H1 (cell line): Measurements from ENCODE around the gene WDR45B. TPM values are rescaled to one million over a fixed set of nuclear protein-coding genes. Genes with fewer than 3 reads are reported as not detected.

Source experiments
- CTCF ChIA-PET: fragments of 300-600 bp; sonication (Branson Sonifier 250); formaldehyde crosslinking; loops from one replicate; lab custom pipeline; 2021; ENCODE audit not compliant: partially characterized antibody; lab: Charles Lee
- POLR2A ChIA-PET: fragments of 300-600 bp; sonication (Branson Sonifier 250); formaldehyde crosslinking; loops from one replicate; lab custom pipeline; 2021; ENCODE audit warnings: inconsistent platforms; ENCODE audit not compliant: partially characterized antibody; lab: Charles Lee
- DNase-seq, 2 experiments: peaks; one replicate each; pipeline versions ENCODE4 v3.0.0 to v3.0.0-alpha.2; 2010 to 2022; ENCODE audit warnings: low spot score in 2 of 2, low read depth in 1 of 2, mixed read lengths in 1 of 2
- FAIRE-seq: peaks from 2 replicates; lab custom pipeline; 2011; peaks lifted over from hg19 to GRCh38; lab: Jason Lieb, UNC
- H2AFZ ChIP-seq: 2 replicates; pipeline ENCODE4 v1.8.1; 2012; ENCODE audit warnings: low read length, inconsistent platforms
- H2AK5ac ChIP-seq: 2 replicates; pipeline ENCODE4 v1.6.1; 2013; ENCODE audit warnings: low read depth, low read length
- H2BK120ac ChIP-seq: replicated peaks from 2 replicates; pipeline ENCODE3; 2013; ENCODE audit warnings: low read depth, low read length, inconsistent platforms
- H2BK12ac ChIP-seq: 2 replicates; pipeline ENCODE4 v1.6.1; 2013; ENCODE audit warnings: low read depth, low read length
- H2BK15ac ChIP-seq: 2 replicates; pipeline ENCODE4 v1.6.1; 2013; ENCODE audit warnings: low read length
- H2BK20ac ChIP-seq: 2 replicates; pipeline ENCODE4 v1.6.1; 2013; ENCODE audit warnings: low read length
- H2BK5ac ChIP-seq: 2 replicates; pipeline ENCODE4 v1.6.1; 2013; ENCODE audit warnings: low read depth, low read length
- H3K14ac ChIP-seq: 2 replicates; pipeline ENCODE4 v1.6.1; 2013; ENCODE audit warnings: inconsistent platforms; ENCODE audit not compliant: insufficient read length
- H3K18ac ChIP-seq: 2 replicates; pipeline ENCODE4 v1.6.1; 2013; ENCODE audit warnings: low read length; ENCODE audit errors: extremely low read depth
- H3K23ac ChIP-seq: 2 replicates; pipeline ENCODE4 v1.6.1; 2013; ENCODE audit warnings: inconsistent platforms; ENCODE audit not compliant: insufficient read length
- H3K23me2 ChIP-seq: 2 replicates; pipeline ENCODE4 v1.6.1; 2013; ENCODE audit warnings: low read depth, low read length
- H3K27ac ChIP-seq: 2 replicates; pipeline ENCODE4 v1.6.1; 2011; ENCODE audit warnings: low read depth, low read length, inconsistent platforms
- H3K27me3 ChIP-seq, 4 experiments: replicated peaks in 1 of 4; 1 replicate in 1 of 4; 2 replicates in 3 of 4; pipeline versions ENCODE4 v1.6.1 to v1.8.1; 2011 to 2013; ENCODE audit warnings: low read length in 3 of 4, mild to moderate bottlenecking in 3 of 4, inconsistent platforms in 2 of 4, mixed read lengths in 2 of 4, moderate library complexity in 1 of 4; ENCODE audit not compliant: control insufficient read depth in 3 of 4, insufficient read depth in 3 of 4; ENCODE audit errors: extremely low read depth in 1 of 4
- H3K36me3 ChIP-seq, 4 experiments: 2 replicates each; pipeline versions ENCODE4 v1.6.1 to v1.8.1; 2011 to 2013; ENCODE audit warnings: mild to moderate bottlenecking in 4 of 4, low read length in 3 of 4, moderate library complexity in 2 of 4, control low read depth in 1 of 4, inconsistent platforms in 1 of 4; ENCODE audit not compliant: insufficient read depth in 4 of 4, control insufficient read depth in 2 of 4
- H3K4ac ChIP-seq: replicated peaks from 2 replicates; pipeline ENCODE3; 2013; ENCODE audit warnings: low read length, low read depth, mixed read lengths, inconsistent platforms; ENCODE audit not compliant: insufficient read length
- H3K4me1 ChIP-seq, 4 experiments: replicated peaks in 1 of 4; 1 replicate in 1 of 4; 2 replicates in 3 of 4; pipeline versions ENCODE4 v1.6.1 to v1.8.1; 2011 to 2013; ENCODE audit warnings: low read length in 3 of 4, inconsistent platforms in 2 of 4, mixed read lengths in 1 of 4; ENCODE audit not compliant: insufficient read depth in 4 of 4, control insufficient read depth in 3 of 4
- H3K4me2 ChIP-seq, 2 experiments: 2 replicates each; pipeline versions ENCODE4 v1.6.1 to v1.8.1; 2011 to 2013; ENCODE audit warnings: low read depth in 2 of 2, low read length in 2 of 2, control low read depth in 1 of 2, inconsistent platforms in 1 of 2, mild to moderate bottlenecking in 1 of 2; ENCODE audit not compliant: insufficient read depth in 1 of 2
- H3K4me3 ChIP-seq, 4 experiments: fragments of 200-600, 300-600 bp in 1 of 4; sonication (generic), shearing (Covaris generic), sonication (Bioruptor Twin) in 1 of 4; 2 replicates each; pipeline versions ENCODE4 v1.5.1 to v1.8.1; 2011 to 2016; ENCODE audit warnings: low read length in 4 of 4, low read depth in 3 of 4, control low read depth in 2 of 4, inconsistent platforms in 2 of 4, mild to moderate bottlenecking in 2 of 4, mixed read lengths in 1 of 4, moderate library complexity in 1 of 4; ENCODE audit not compliant: insufficient read depth in 2 of 4; ENCODE audit errors: extremely low read depth in 1 of 4
- H3K56ac ChIP-seq: replicated peaks from 2 replicates; pipeline ENCODE3; 2013; ENCODE audit warnings: low read depth, mild to moderate bottlenecking, mixed read lengths, low read length, inconsistent platforms; ENCODE audit not compliant: insufficient read length
- H3K79me1 ChIP-seq: 2 replicates; pipeline ENCODE4 v1.6.1; 2013; ENCODE audit warnings: low read depth, low read length, control low read depth
- H3K79me2 ChIP-seq, 2 experiments: 2 replicates each; pipeline versions ENCODE4 v1.6.1 to v1.8.1; 2012 to 2013; ENCODE audit warnings: low read length in 2 of 2, mild to moderate bottlenecking in 2 of 2, inconsistent platforms in 1 of 2; ENCODE audit not compliant: insufficient read depth in 2 of 2, control insufficient read depth in 1 of 2
- H3K9ac ChIP-seq, 4 experiments: replicated peaks in 1 of 4; 1 replicate in 1 of 4; 2 replicates in 3 of 4; pipeline versions ENCODE4 v1.6.1 to v1.8.1; 2011 to 2013; ENCODE audit warnings: low read depth in 3 of 4, low read length in 3 of 4, control low read depth in 2 of 4, mild to moderate bottlenecking in 2 of 4, moderate library complexity in 2 of 4, inconsistent platforms in 1 of 4; ENCODE audit errors: extremely low read depth in 1 of 4
- H3K9me3 ChIP-seq, 2 experiments: 2 replicates each; pipeline versions ENCODE4 v1.6.1 to v1.8.1; 2012 to 2013; ENCODE audit warnings: mild to moderate bottlenecking in 2 of 2, moderate library complexity in 2 of 2, control low read depth in 1 of 2, inconsistent platforms in 1 of 2, low read depth in 1 of 2, low read length in 1 of 2, mixed read lengths in 1 of 2; ENCODE audit not compliant: insufficient read depth in 2 of 2
- H4K20me1 ChIP-seq, 2 experiments: replicated peaks in 1 of 2; 2 replicates each; pipeline versions ENCODE3 to v1.8.1; 2011 to 2013; ENCODE audit warnings: inconsistent platforms in 2 of 2, low read length in 2 of 2, mild to moderate bottlenecking in 1 of 2; ENCODE audit not compliant: insufficient read depth in 2 of 2, control insufficient read depth in 1 of 2
- H4K5ac ChIP-seq: 2 replicates; pipeline ENCODE4 v1.6.1; 2013; ENCODE audit warnings: low read length, low read depth, mixed read lengths, inconsistent platforms; ENCODE audit not compliant: insufficient read length
- H4K8ac ChIP-seq: 2 replicates; pipeline ENCODE4 v1.8.0; 2013; ENCODE audit warnings: mild to moderate bottlenecking, moderate library complexity, low read length, inconsistent platforms; ENCODE audit not compliant: insufficient read depth; ENCODE audit errors: extremely low read depth
- H4K91ac ChIP-seq: replicated peaks from 2 replicates; pipeline ENCODE3; 2013; ENCODE audit warnings: low read length, mixed read lengths, inconsistent platforms; ENCODE audit not compliant: insufficient read length
- ASH2L ChIP-seq: fragments of 200-600, 300-600 bp; sonication (generic); IDR thresholded peaks from one replicate; pipeline ENCODE4 v1.7.1; 2017; ENCODE audit warnings: low read length
- BRCA1 ChIP-seq: IDR thresholded peaks from 2 replicates; pipeline ENCODE4 v1.6.1; 2012; ENCODE audit warnings: low read depth, low read length, improper control_type of control experiment
- CEBPB ChIP-seq: IDR thresholded peaks from 2 replicates; pipeline ENCODE4 v1.6.1; 2012; ENCODE audit warnings: low read depth, low read length
- CHD2 ChIP-seq: IDR thresholded peaks from 2 replicates; pipeline ENCODE4 v1.6.1; 2012; ENCODE audit warnings: low read length, improper control_type of control experiment
- EGR1 ChIP-seq: IDR thresholded peaks from 2 replicates; pipeline ENCODE4 v1.6.1; 2011; ENCODE audit warnings: low read depth, low read length, borderline replicate concordance
- EZH2 ChIP-seq: fragments of 200-600 bp; sonication (generic); IDR thresholded peaks from 2 replicates; pipeline ENCODE4 v1.7.1; 2012; ENCODE audit warnings: low read depth, mild to moderate bottlenecking, moderate library complexity, low read length, inconsistent platforms; ENCODE audit not compliant: severe bottlenecking
- HDAC2 ChIP-seq, 2 experiments: fragments of 300-600 bp in 1 of 2; sonication (generic) in 1 of 2; IDR thresholded peaks; 2 replicates each; pipeline ENCODE4 v1.6.1; 2011 to 2012; ENCODE audit warnings: low read depth in 2 of 2, low read length in 2 of 2, mild to moderate bottlenecking in 2 of 2, moderate library complexity in 2 of 2, borderline replicate concordance in 1 of 2, inconsistent platforms in 1 of 2
- POLR2AphosphoS5 ChIP-seq: IDR thresholded peaks from 2 replicates; pipeline ENCODE4 v1.6.1; 2011; ENCODE audit warnings: low read depth, low read length
- POU5F1 ChIP-seq: IDR thresholded peaks from 2 replicates; pipeline ENCODE4 v1.6.1; 2011; ENCODE audit warnings: low read depth, mild to moderate bottlenecking, low read length, moderate library complexity
- SIRT6 ChIP-seq: IDR thresholded peaks from one replicate; pipeline ENCODE4 v1.7.1; 2012; ENCODE audit warnings: low read length, inconsistent platforms
- SRF ChIP-seq: IDR thresholded peaks from 2 replicates; pipeline ENCODE4 v1.6.1; 2011; ENCODE audit warnings: mild to moderate bottlenecking, low read depth, low read length, moderate library complexity
- YY1 ChIP-seq: IDR thresholded peaks from 2 replicates; pipeline ENCODE4 v1.6.1; 2011; ENCODE audit warnings: low read depth, mild to moderate bottlenecking, low read length
- WGBS, 2 experiments: shearing (Covaris generic) in 1 of 2; methylation state at CpG; one replicate each; pipeline versions ENCODE4 v1.1.6 to v1.1.7; 2013 to 2015; ENCODE audit warnings: low lambda C conversion rate in 2 of 2, mixed read lengths in 2 of 2, inconsistent platforms in 1 of 2, low coverage in 1 of 2, missing lambda C conversion rate in 1 of 2; ENCODE audit not compliant: insufficient replicate concordance in 2 of 2, insufficient coverage in 1 of 2, insufficient read length in 1 of 2; ENCODE audit errors: extremely low coverage in 1 of 2, missing lambda C conversion rate in 1 of 2; 5-methylcytosine and 5-hydroxymethylcytosine counted together
- polyA plus RNA-seq, 7 experiments: library from polyadenylated mRNA; depleted of rRNA in 3 of 7; stranded (reverse) in 5 of 7; unstranded in 2 of 7; fragments of >200 nt in 5 of 7; fragments of 200-250 nt in 2 of 7; gene quantifications; 1 replicate in 5 of 7; 2 replicates in 1 of 7; 4 replicates in 1 of 7; pipeline versions ENCODE4 v1.2.1 to v1.2.3, GENCODE V29; 2011 to 2013; ENCODE audit warnings: missing spikeins in 2 of 7, mixed read lengths in 2 of 7
- total RNA-seq: library from RNA; stranded (reverse); fragmentation: NEBNext Ultra II Directional; extraction: Animal tissue kit (Norgen Biotek cat#: 25700); gene quantifications from 2 replicates; pipeline ENCODE4 v1.2.1, GENCODE V29; 2021

WDR45B gene
- total and polyA plus RNA-seq, 2 of the 8 experiments (the other 6 are each of a cell fraction or from before 2014, with no cell fraction given): 82.0 to 100 TPM

- H2AFZ ChIP-seq: no peak overlapping the region
- no peak overlapping the region for H3K56ac ChIP-seq
- DNase-seq (no peak), FAIRE-seq (no peak)
- 91% methylated on average over 26 of the region's 31 CpGs; no CpG with 5 or more reads in 1 of the 2 experiments for WGBS, 2 experiments
- no peaks in the 10 kb centered on the region for H3K23me2 ChIP-seq
- no peaks in the 10 kb centered on the region for H3K79me2 ChIP-seq
- no peak overlapping the region for H2BK12ac ChIP-seq
- H2BK15ac ChIP-seq: no peak overlapping the region
- no peak overlapping the region for H3K27ac ChIP-seq
- no peak overlapping the region for H2BK120ac ChIP-seq
- H2BK20ac ChIP-seq: no peak overlapping the region
- H3K79me1 ChIP-seq: no peaks in the 10 kb centered on the region
- H2BK5ac ChIP-seq: no peak overlapping the region
- H3K4me2 ChIP-seq: no peak overlapping the region
- H4K91ac ChIP-seq: peak overlapping the region; percentile 54
- no peak overlapping the region for H3K23ac ChIP-seq
- peaks cover 0 to 9% of the 10 kb centered on the region in 2 experiments for H4K20me1 ChIP-seq
- peaks cover 0 to 4% of the 10 kb centered on the region in 2 experiments; a peak in 1 of 4 replicates for H3K9me3 ChIP-seq
- ChIA-PET CTCF (interaction anchor here (0.5 to 4.4 kb wide), 8 partner anchors 11 to 327 kb away, joined by 3 to 23 read pairs (median 4); no protein-coding TSS in a partner anchor), POLR2A (interaction anchor here (0.6 to 1.2 kb wide), 3 partner anchors 50 to 94 kb away, joined by 3 read pairs; no protein-coding TSS in a partner anchor)
- H3K14ac ChIP-seq: no peak overlapping the region
- H2AK5ac ChIP-seq: no peak overlapping the region
- peak overlapping the region; percentile 16; the same call in 1 of the 2 replicates for H4K8ac ChIP-seq
- no peak overlapping the region for H4K5ac ChIP-seq
- no peak overlapping the region for H3K4me3 ChIP-seq
- no peak overlapping the region for H3K18ac ChIP-seq
- H3K9ac ChIP-seq: no peak overlapping the region
- no peaks in the 10 kb centered on the region for H3K27me3 ChIP-seq
- H3K36me3 ChIP-seq: no peaks in the 10 kb centered on the region; a peak in 1 of 8 replicates
- no peak overlapping the region for H3K4ac ChIP-seq
- H3K4me1 ChIP-seq: no peaks in the 10 kb centered on the region
- TF ChIP-seq BRCA1 (no peak), SIRT6 (no peak), YY1 (no peak), CHD2 (no peak), SRF (no peak), HDAC2 (IDR thresholded peaks at IDR 0.05; ENCODE audit: borderline replicate concordance in 1 of 2, low read depth in 2 of 2, low read length in 2 of 2) (no peak), POU5F1 (no peak), EGR1 (no peak), ASH2L (no peak), EZH2 (no peak), CEBPB (no peak), POLR2AphosphoS5 (no peak)
Measured at GRCh38 chr17:82661717-82662683, 13.8 kb upstream of the WDR45B start.
